ENCODE results near the gene MYO5A. TPM values are rescaled to one million over a fixed set of nuclear protein-coding genes. Genes with fewer than 3 reads are reported as not detected.
A peak's percentile ranks its signal among the peaks of the same experiment; 100 is the strongest.

The MYO5A gene
- polyA plus RNA-seq, 1 donor (not counting 4 experiments of a cell fraction or from before 2014, with no cell fraction given), result 53.8 TPM

- DNase-seq (ENCODE audit: low read depth, low spot score), result no peak
- Histone ChIP-seq H3K27ac (ENCODE audit: control insufficient read depth, insufficient read depth, low read length) (no peak overlapping the region), H3K9ac (ENCODE audit: control insufficient read depth, extremely low read depth, insufficient read depth, low read length) (no peak overlapping the region), H2AFZ (ENCODE audit: control insufficient read depth, low read length) (no peak overlapping the region), H3K36me3 (ENCODE audit: control insufficient read depth in 2 of 2, extremely low read depth in 1 of 2, insufficient read depth in 2 of 2, low read length in 2 of 2) (no peaks in the 10 kb centered on the region), H3K79me2 (ENCODE audit: control insufficient read depth, insufficient read depth, low read length) (peaks cover 37% of the 10 kb centered on the region), H3K4me3 (ENCODE audit: control insufficient read depth in 2 of 3, extremely low read depth in 1 of 3, insufficient read depth in 2 of 3, low read depth in 1 of 3, low read length in 3 of 3) (no peak overlapping the region), H3K4me2 (ENCODE audit: control insufficient read depth, extremely low read depth, insufficient read depth, low read depth, low read length) (no peak overlapping the region), H3K4me1 (ENCODE audit: control insufficient read depth, extremely low read depth, insufficient read depth, low read length) (peaks cover 16% of the 10 kb centered on the region), H3K9me3 (ENCODE audit: control insufficient read depth, low read depth, low read length) (no peaks in the 10 kb centered on the region), H3K27me3 (ENCODE audit: control insufficient read depth, extremely low read depth, insufficient read depth, low read length) (no peaks in the 10 kb centered on the region), H4K20me1 (ENCODE audit: control insufficient read depth, extremely low read depth, insufficient read depth, low read length) (peaks cover 4% of the 10 kb centered on the region), H3K9me1 (ENCODE audit: control insufficient read depth, extremely low read depth, insufficient read depth, low read length) (no peaks in the 10 kb centered on the region)
- dilution Hi-C loops (cut with MboI; ENCODE audit: extremely low pct_ligation_motif_present, low sequenced_read_pairs), result no loop called here
- TF ChIP-seq EZH2 (IDR thresholded peaks at IDR 0.05; ENCODE audit: low read length), result no peak
- TF ChIP-seq, protein P1, sequence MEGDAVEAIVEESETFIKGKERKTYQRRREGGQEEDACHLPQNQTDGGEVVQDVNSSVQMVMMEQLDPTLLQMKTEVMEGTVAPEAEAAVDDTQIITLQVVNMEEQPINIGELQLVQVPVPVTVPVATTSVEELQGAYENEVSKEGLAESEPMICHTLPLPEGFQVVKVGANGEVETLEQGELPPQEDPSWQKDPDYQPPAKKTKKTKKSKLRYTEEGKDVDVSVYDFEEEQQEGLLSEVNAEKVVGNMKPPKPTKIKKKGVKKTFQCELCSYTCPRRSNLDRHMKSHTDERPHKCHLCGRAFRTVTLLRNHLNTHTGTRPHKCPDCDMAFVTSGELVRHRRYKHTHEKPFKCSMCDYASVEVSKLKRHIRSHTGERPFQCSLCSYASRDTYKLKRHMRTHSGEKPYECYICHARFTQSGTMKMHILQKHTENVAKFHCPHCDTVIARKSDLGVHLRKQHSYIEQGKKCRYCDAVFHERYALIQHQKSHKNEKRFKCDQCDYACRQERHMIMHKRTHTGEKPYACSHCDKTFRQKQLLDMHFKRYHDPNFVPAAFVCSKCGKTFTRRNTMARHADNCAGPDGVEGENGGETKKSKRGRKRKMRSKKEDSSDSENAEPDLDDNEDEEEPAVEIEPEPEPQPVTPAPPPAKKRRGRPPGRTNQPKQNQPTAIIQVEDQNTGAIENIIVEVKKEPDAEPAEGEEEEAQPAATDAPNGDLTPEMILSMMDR (optimal IDR thresholded peaks at IDR 0.05 in 1 of 3, IDR thresholded peaks at IDR 0.05 in 1 of 3, conservative IDR thresholded peaks at IDR 0.05 in 1 of 3; ENCODE audit: extremely low read depth in 1 of 3, insufficient read depth in 2 of 3, low read length in 3 of 3), result peak in 1 of 3 experiments; percentile 3
- no peak for FAIRE-seq
Observed at GRCh38 chr15:52466134-52466701, 62.5 kb downstream of the MYO5A start.

DNA sequence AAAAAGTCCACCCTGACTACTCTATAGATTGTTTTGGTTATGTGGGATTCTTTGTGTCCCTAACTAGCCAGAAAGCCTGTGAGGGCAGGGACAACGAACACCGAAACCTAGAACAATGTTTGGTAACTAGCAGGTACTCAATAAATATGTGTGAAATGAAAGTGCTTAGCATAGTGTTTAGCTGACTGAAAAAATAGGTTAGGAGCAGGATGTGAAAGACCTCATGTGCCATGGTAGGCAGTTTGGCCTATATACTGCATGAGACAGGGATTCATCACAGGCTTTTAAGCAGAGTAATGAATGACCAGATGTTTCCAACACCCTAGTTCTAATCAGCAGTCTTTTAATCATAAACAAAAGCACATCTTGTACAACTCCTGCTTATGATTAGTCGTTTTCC is 64.2 kb downstream of the MYO5A start:
- TF ChIP-seq, protein P1 (optimal IDR thresholded peaks at IDR 0.05 in 1 of 3, IDR thresholded peaks at IDR 0.05 in 1 of 3, conservative IDR thresholded peaks at IDR 0.05 in 1 of 3; ENCODE audit: extremely low read depth in 1 of 3, insufficient read depth in 2 of 3, low read length in 3 of 3), result no peak
- no peak for TF ChIP-seq EZH2 (IDR thresholded peaks at IDR 0.05; ENCODE audit: low read length)
- H3K27ac ChIP-seq (ENCODE audit: control insufficient read depth, insufficient read depth, low read length), result no peak overlapping the region
- no peaks in the 10 kb centered on the region for H3K9me3 ChIP-seq (ENCODE audit: control insufficient read depth, low read depth, low read length)
- dilution Hi-C loops (cut with MboI; ENCODE audit: extremely low pct_ligation_motif_present, low sequenced_read_pairs), result no loop called here
- H3K4me3 ChIP-seq (ENCODE audit: control insufficient read depth in 2 of 3, extremely low read depth in 1 of 3, insufficient read depth in 2 of 3, low read depth in 1 of 3, low read length in 3 of 3), result no peak overlapping the region
- H2AFZ ChIP-seq (ENCODE audit: control insufficient read depth, low read length), result no peak overlapping the region
- H4K20me1 ChIP-seq (ENCODE audit: control insufficient read depth, extremely low read depth, insufficient read depth, low read length), result peaks cover 4% of the 10 kb centered on the region
- FAIRE-seq (no peak), DNase-seq (ENCODE audit: low read depth, low spot score) (no peak)
- peaks cover 42% of the 10 kb centered on the region for H3K79me2 ChIP-seq (ENCODE audit: control insufficient read depth, insufficient read depth, low read length)
- H3K4me2 ChIP-seq (ENCODE audit: control insufficient read depth, extremely low read depth, insufficient read depth, low read depth, low read length), result no peak overlapping the region
- H3K36me3 ChIP-seq (ENCODE audit: control insufficient read depth in 2 of 2, extremely low read depth in 1 of 2, insufficient read depth in 2 of 2, low read length in 2 of 2), result no peaks in the 10 kb centered on the region
- peaks cover 21% of the 10 kb centered on the region for H3K4me1 ChIP-seq (ENCODE audit: control insufficient read depth, extremely low read depth, insufficient read depth, low read length)
- no peaks in the 10 kb centered on the region for H3K27me3 ChIP-seq (ENCODE audit: control insufficient read depth, extremely low read depth, insufficient read depth, low read length)
- H3K9me1 ChIP-seq (ENCODE audit: control insufficient read depth, extremely low read depth, insufficient read depth, low read length), result no peaks in the 10 kb centered on the region
- H3K9ac ChIP-seq (ENCODE audit: control insufficient read depth, extremely low read depth, insufficient read depth, low read length), result no peak overlapping the region
